WTC11 (cell line): ENCODE results near the gene HOXB8. TPM values are rescaled to one million over a fixed set of nuclear protein-coding genes. Genes with fewer than 3 reads are reported as not detected.

Experiments used
- ATAC-seq: fragments of 200-7000 bp; cut with Tn5 transposase; 2 replicates; pipeline ENCODE4 v1.10.0; 2021; ENCODE audit warnings: mild to moderate bottlenecking, moderate library complexity
- CTCF ChIA-PET: fragments of 300-600 bp; sonication (Branson Sonifier 250); formaldehyde crosslinking; loops from one replicate; lab custom pipeline; 2021; ENCODE audit warnings: antibody characterized with exemption; lab: Charles Lee
- POLR2A ChIA-PET: fragments of 350-600 bp; sonication (Branson Sonifier 250); formaldehyde crosslinking; loops from one replicate; lab custom pipeline; 2021; ENCODE audit warnings: antibody characterized with exemption; lab: Charles Lee
- DNase-seq: peaks from one replicate; pipeline ENCODE4 v3.0.0; 2021; ENCODE audit warnings: low spot score
- H3K27ac Mint-ChIP-seq: 2 replicates; pipeline ENCODE4 v1.8.0; 2021; ENCODE audit warnings: mixed read lengths
- H3K27me3 Mint-ChIP-seq: 2 replicates; pipeline ENCODE4 v1.8.0; 2021; ENCODE audit warnings: low read depth, mild to moderate bottlenecking, moderate library complexity, mixed read lengths
- H3K36me3 Mint-ChIP-seq: 2 replicates; pipeline ENCODE4 v1.8.0; 2021; ENCODE audit warnings: mixed read lengths
- H3K4me1 Mint-ChIP-seq: 2 replicates; pipeline ENCODE4 v1.8.0; 2022; ENCODE audit warnings: mixed read lengths
- H3K4me3 Mint-ChIP-seq: 2 replicates; pipeline ENCODE4 v1.8.0; 2021; ENCODE audit warnings: mild to moderate bottlenecking, moderate library complexity, mixed read lengths
- H3K9me3 Mint-ChIP-seq: 2 replicates; pipeline ENCODE4 v1.8.0; 2021; ENCODE audit warnings: mixed read lengths
- EMX1 ChIP-seq: fragments of 250-450 bp; sonication (Bioruptor Pico); IDR thresholded peaks from 2 replicates; pipeline ENCODE4 v1.8.0; 2021; ENCODE audit warnings: mild to moderate bottlenecking
- FOXP4 ChIP-seq: sonication (generic); formaldehyde crosslinking; IDR thresholded peaks from 2 replicates; pipeline ENCODE4 v1.8.0; 2022; ENCODE audit warnings: mild to moderate bottlenecking, missing genetic modification reagents
- HMGXB4 ChIP-seq: sonication (generic); formaldehyde crosslinking; IDR thresholded peaks from 2 replicates; pipeline ENCODE4 v1.8.1; 2023; ENCODE audit warnings: mild to moderate bottlenecking, moderate library complexity, missing genetic modification reagents
- MAX ChIP-seq: sonication (generic); formaldehyde crosslinking; IDR thresholded peaks from 2 replicates; pipeline ENCODE4 v1.8.0; 2022; ENCODE audit warnings: mild to moderate bottlenecking, missing genetic modification reagents
- MYBL2 ChIP-seq: sonication (generic); formaldehyde crosslinking; IDR thresholded peaks from 2 replicates; pipeline ENCODE4 v1.8.1; 2023; ENCODE audit warnings: mild to moderate bottlenecking, moderate library complexity, missing genetic modification reagents
- ZNF121 ChIP-seq: sonication (generic); formaldehyde crosslinking; IDR thresholded peaks from 2 replicates; pipeline ENCODE4 v1.8.0; 2023; ENCODE audit warnings: missing genetic modification reagents
- ZNF281 ChIP-seq: sonication (generic); formaldehyde crosslinking; IDR thresholded peaks from 2 replicates; pipeline ENCODE4 v1.8.0; 2023; ENCODE audit warnings: mild to moderate bottlenecking, missing genetic modification reagents
- total RNA-seq: library from RNA; stranded (reverse); gene quantifications from 3 replicates; pipeline ENCODE4 v1.2.3, GENCODE V29; 2021
- TF ChIP-seq, protein P1 (sequence below): sonication (generic); formaldehyde crosslinking; IDR thresholded peaks from 2 replicates; pipeline ENCODE4 v1.8.1; 2023; ENCODE audit warnings: mild to moderate bottlenecking, missing genetic modification reagents, moderate library complexity
- TF ChIP-seq, protein P2 (sequence below): sonication (generic); formaldehyde crosslinking; IDR thresholded peaks from 2 replicates; pipeline ENCODE4 v1.8.1; 2023; ENCODE audit warnings: mild to moderate bottlenecking, missing genetic modification reagents
- TF ChIP-seq, protein P3 (sequence below): sonication (generic); formaldehyde crosslinking; IDR thresholded peaks from 2 replicates; pipeline ENCODE4 v1.8.1; 2022; ENCODE audit warnings: mild to moderate bottlenecking, missing genetic modification reagents, moderate library complexity, borderline replicate concordance
- TF ChIP-seq, protein P4 (sequence below): fragments of 250-450 bp; sonication (Bioruptor Pico); IDR thresholded peaks from 2 replicates; pipeline ENCODE4 v1.9.0; 2021; ENCODE audit warnings: mild to moderate bottlenecking

Gene HOXB8
- total RNA-seq, 1 experiment from 2014 or later, result not detected

- TF ChIP-seq, protein P1, sequence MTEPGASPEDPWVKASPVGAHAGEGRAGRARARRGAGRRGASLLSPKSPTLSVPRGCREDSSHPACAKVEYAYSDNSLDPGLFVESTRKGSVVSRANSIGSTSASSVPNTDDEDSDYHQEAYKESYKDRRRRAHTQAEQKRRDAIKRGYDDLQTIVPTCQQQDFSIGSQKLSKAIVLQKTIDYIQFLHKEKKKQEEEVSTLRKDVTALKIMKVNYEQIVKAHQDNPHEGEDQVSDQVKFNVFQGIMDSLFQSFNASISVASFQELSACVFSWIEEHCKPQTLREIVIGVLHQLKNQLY (CRISPR knock-in tag), result no peak
- TF ChIP-seq EMX1 (CRISPR knock-in tag) (no peak), MYBL2 (no peak)
These were observed 48.4 kb downstream of the HOXB8 start (continued) for GRCh38 chr17:48566717-48567116.

DNA sequence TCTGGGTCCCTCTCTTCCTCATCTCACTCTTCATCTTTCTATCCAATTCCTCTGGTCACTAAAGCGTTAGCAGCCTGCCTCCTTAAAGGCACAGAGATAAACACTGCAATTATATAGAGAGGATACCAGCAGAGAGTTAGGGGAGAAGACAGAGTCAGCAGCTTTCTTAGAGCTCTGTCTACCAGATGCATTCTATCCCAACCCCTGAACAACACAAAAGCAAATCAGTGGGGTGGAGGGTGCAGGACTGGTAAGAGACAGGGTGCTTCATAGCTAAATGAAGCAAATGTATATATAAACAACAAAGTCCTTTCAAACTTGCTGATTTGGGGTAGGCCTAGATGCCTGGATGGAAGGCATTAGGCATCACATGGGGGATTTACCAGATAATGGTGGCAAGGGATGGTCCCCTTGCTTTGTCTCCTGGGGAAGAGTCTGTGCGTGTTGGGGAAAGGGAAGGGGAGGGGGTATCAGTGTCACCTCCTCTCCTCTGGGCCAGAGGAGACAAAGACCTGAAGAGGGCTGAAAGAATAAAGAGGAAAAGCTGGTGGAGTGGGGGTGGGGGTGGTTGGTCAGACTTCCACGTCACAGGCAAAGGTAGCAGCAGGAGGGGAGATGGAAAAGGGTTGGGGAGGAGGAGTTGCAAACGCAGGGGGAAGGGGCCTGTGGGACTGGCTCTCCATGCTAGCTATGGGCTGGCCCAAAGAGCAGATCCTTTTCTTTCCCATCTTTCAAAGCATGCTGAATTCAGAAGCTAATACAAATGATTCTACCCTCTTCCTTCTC lies 49.0 kb downstream of the HOXB8 start:
- peaks cover 30% of the 10 kb centered on the region; the same call in 1 of the 2 replicates for H3K27me3 Mint-ChIP-seq
- CTCF ChIA-PET, result interaction anchor here (0.8 kb wide), 1 partner anchor 22 kb away, joined by 3 read pairs; no protein-coding TSS in a partner anchor

More for the DNA sequence above, 49.0 kb downstream of the HOXB8 start:
- DNase-seq, result no peak
- ATAC-seq, result no peak
- POLR2A ChIA-PET, result no interaction called here
- Mint-ChIP-seq H3K27ac (no peak overlapping the region), H3K9me3 (no peaks in the 10 kb centered on the region), H3K4me3 (no peak overlapping the region), H3K36me3 (no peaks in the 10 kb centered on the region), H3K4me1 (peaks cover 32% of the 10 kb centered on the region)
- TF ChIP-seq ZNF281 (CRISPR knock-in tag), result no peak
- TF ChIP-seq ZNF121 (CRISPR knock-in tag), result no peak
- TF ChIP-seq HMGXB4 (CRISPR knock-in tag), result no peak
- TF ChIP-seq, protein P2, sequence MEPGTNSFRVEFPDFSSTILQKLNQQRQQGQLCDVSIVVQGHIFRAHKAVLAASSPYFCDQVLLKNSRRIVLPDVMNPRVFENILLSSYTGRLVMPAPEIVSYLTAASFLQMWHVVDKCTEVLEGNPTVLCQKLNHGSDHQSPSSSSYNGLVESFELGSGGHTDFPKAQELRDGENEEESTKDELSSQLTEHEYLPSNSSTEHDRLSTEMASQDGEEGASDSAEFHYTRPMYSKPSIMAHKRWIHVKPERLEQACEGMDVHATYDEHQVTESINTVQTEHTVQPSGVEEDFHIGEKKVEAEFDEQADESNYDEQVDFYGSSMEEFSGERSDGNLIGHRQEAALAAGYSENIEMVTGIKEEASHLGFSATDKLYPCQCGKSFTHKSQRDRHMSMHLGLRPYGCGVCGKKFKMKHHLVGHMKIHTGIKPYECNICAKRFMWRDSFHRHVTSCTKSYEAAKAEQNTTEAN, result no peak
- TF ChIP-seq, protein P3, sequence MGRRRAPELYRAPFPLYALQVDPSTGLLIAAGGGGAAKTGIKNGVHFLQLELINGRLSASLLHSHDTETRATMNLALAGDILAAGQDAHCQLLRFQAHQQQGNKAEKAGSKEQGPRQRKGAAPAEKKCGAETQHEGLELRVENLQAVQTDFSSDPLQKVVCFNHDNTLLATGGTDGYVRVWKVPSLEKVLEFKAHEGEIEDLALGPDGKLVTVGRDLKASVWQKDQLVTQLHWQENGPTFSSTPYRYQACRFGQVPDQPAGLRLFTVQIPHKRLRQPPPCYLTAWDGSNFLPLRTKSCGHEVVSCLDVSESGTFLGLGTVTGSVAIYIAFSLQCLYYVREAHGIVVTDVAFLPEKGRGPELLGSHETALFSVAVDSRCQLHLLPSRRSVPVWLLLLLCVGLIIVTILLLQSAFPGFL (CRISPR knock-in tag), result no peak
- TF ChIP-seq, protein P4, sequence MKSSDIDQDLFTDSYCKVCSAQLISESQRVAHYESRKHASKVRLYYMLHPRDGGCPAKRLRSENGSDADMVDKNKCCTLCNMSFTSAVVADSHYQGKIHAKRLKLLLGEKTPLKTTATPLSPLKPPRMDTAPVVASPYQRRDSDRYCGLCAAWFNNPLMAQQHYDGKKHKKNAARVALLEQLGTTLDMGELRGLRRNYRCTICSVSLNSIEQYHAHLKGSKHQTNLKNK (CRISPR knock-in tag), result no peak
- no peak for TF ChIP-seq FOXP4
- no peak for TF ChIP-seq MAX (CRISPR knock-in tag)
